Nephron (organoid): ENCODE results near the gene WNT7B.

Source experiments
- H3K27ac Mint-ChIP-seq, 3 experiments: 2 replicates each; pipeline ENCODE4 v1.8.0; 2020; ENCODE audit warnings: mixed read lengths in 3 of 3, mild to moderate bottlenecking in 2 of 3, moderate library complexity in 1 of 3
- H3K27me3 Mint-ChIP-seq: 2 replicates; pipeline ENCODE4 v1.8.0; 2021; ENCODE audit warnings: low read depth, mild to moderate bottlenecking, moderate library complexity, mixed read lengths
- H3K36me3 Mint-ChIP-seq: 2 replicates; pipeline ENCODE4 v1.8.0; 2020; ENCODE audit warnings: low read depth, mixed read lengths
- H3K4me1 Mint-ChIP-seq: 2 replicates; pipeline ENCODE4 v1.8.0; 2020; ENCODE audit warnings: mixed read lengths
- H3K4me3 Mint-ChIP-seq, 3 experiments: 2 replicates each; pipeline ENCODE4 v1.8.0; 2020; ENCODE audit warnings: mild to moderate bottlenecking in 3 of 3, mixed read lengths in 3 of 3, moderate library complexity in 2 of 3
- H3K9me3 Mint-ChIP-seq: 2 replicates; pipeline ENCODE4 v1.8.0; 2020; ENCODE audit warnings: mixed read lengths
- TF ChIP-seq, protein P1 (sequence below), 3 experiments: fragments of 200-600 bp; sonication (generic); IDR thresholded peaks; one replicate each; pipeline ENCODE4 v1.5.0; 2021; ENCODE audit warnings: antibody characterized with exemption in 3 of 3; ENCODE audit not compliant: unreplicated experiment in 3 of 3

Gene WNT7B

DNA sequence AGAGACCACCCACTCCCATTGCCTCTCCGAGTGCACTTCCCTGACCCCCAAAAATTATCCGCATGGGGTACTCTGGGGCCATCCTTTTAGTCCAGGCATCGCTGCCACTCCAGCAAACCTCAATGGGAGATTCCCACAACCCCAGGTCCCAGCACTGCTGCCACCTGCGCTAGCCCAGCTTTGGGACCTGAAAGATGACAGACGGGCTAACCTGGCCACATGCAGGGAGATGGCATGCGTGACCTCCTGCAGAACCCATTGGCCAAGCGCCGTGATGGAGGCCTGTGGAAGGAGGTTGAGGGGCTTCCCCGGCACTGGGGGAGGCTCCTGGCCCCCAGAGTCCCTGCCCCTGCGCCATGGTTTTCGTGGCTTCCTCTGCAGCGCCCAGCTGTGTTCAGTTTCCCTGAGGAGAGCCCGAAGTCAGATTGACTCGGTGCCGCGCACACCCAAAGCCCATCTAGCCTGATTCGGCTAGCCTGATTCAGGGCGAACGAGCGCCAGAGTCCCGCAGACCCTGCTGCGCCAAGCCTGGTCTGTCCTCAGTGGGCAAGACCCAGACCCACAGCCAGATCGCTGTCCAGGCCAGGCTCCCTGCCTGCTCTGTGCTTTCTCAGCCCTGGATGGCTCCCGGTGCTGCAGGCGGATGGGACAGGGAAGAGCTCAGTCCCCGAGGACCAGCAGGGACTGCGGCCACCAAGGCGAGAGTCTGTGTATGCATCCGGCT, 751 bp upstream of the WNT7B start:
- Mint-ChIP-seq H3K27me3 (peaks cover 54% of the 10 kb centered on the region), H3K36me3 (no peaks in the 10 kb centered on the region), H3K4me3 (peak overlapping the region; percentile 64 to 71 (median 68)), H3K9me3 (no peaks in the 10 kb centered on the region), H3K4me1 (peaks cover 14% of the 10 kb centered on the region), H3K27ac (no peak overlapping the region)
- TF ChIP-seq, protein P1, sequence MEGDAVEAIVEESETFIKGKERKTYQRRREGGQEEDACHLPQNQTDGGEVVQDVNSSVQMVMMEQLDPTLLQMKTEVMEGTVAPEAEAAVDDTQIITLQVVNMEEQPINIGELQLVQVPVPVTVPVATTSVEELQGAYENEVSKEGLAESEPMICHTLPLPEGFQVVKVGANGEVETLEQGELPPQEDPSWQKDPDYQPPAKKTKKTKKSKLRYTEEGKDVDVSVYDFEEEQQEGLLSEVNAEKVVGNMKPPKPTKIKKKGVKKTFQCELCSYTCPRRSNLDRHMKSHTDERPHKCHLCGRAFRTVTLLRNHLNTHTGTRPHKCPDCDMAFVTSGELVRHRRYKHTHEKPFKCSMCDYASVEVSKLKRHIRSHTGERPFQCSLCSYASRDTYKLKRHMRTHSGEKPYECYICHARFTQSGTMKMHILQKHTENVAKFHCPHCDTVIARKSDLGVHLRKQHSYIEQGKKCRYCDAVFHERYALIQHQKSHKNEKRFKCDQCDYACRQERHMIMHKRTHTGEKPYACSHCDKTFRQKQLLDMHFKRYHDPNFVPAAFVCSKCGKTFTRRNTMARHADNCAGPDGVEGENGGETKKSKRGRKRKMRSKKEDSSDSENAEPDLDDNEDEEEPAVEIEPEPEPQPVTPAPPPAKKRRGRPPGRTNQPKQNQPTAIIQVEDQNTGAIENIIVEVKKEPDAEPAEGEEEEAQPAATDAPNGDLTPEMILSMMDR (IDR thresholded peaks at IDR 0.05; ENCODE audit: unreplicated experiment in 3 of 3): no peak

DNA sequence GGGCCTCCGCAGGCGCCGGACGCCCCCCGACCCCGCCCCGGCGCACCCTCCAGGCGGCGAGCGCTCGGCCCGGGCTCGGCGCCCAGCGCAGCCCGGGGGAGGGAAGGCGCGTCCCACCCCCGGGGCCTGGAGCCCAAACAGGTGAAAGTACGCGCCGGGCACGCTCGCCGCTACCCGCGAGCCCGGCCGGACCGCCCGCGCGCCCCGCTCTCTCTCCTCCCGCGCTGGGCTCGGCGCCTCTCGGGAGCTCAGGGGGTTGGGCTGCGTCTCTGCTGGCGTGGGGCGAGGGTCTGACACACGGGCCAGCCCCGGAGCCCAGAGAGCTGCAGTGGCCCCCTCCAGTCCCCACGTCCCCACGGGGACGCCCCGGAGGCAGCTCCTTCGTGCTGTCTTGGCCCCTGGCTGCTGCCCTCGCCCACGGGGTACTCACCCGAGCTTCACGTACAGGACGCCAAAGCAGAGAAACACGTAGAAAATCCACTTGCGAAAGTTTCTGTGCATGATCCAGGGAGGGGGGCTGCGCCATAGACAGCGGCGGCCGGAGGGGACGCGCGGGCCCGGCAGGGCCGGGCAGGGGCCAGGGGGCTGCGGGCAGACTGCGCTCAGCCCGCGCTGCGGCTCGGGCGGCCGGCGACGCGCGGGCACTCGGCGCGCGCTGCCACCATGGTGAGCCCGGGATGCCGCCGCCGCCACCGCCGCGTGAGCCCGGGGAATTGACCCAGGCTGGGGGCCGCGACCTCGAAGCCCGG, 534 bp downstream of the WNT7B start:
- Mint-ChIP-seq H3K27ac (no peak overlapping the region), H3K4me1 (peaks cover 14% of the 10 kb centered on the region), H3K36me3 (no peaks in the 10 kb centered on the region), H3K4me3 (peak overlapping the region in 2 of 3 experiments; percentile 62 to 68), H3K27me3 (peaks cover 54% of the 10 kb centered on the region), H3K9me3 (no peaks in the 10 kb centered on the region)
- TF ChIP-seq, protein P1 (IDR thresholded peaks at IDR 0.05; ENCODE audit: unreplicated experiment in 3 of 3): no peak

DNA sequence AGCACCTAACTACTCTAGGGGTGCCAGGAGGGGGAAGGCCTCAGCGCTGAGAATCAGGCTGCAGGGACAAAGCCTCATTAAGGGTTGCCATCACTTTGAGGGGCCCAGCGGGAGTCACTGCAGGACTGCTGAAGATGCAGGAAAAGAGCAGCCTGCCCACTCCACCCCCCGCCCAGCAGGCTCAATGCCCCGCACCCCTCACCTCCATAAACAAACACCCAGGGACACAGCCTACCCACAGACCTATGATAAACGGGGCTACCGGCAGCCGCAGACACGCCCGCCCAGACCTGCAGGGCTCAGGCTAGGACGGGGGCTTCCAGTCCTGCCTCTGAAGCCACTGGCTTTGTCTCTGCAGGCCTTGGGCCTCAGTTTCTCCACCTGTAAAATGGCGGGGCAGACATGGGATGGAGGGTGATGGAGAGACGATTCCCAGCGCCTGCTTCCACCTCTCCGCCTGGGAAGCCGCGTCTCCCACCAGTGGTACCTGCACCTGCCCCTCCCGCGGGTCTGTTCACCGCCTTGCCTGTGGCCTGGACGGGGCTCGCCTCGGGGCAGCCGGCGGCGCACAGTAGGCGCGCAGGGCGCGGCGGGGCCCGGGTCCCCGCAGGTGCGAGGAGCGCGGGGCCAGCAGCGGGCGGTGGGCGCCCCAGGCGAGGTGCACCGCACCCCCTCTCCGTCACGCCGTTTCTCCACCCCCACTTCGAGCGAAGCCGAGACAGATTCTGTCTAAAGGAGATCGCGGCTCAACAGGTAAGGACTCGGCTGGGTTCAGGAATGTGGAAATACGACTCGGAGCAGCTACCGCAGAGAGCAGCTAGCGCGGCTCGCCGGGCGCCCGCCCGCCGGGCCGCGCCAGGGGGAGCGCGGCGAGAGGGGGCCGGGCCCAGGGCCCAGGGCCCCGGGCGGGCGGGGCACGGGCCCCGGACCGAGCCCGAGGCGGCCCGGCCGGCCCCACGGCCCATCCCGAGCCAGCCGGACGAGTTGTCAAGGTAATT, 1.5 kb downstream of the WNT7B start:
- TF ChIP-seq, protein P1 (IDR thresholded peaks at IDR 0.05; ENCODE audit: unreplicated experiment in 3 of 3): no peak
- Mint-ChIP-seq H3K4me3 (peak overlapping the region; percentile 59 to 68 (median 67)), H3K9me3 (no peaks in the 10 kb centered on the region)

DNA sequence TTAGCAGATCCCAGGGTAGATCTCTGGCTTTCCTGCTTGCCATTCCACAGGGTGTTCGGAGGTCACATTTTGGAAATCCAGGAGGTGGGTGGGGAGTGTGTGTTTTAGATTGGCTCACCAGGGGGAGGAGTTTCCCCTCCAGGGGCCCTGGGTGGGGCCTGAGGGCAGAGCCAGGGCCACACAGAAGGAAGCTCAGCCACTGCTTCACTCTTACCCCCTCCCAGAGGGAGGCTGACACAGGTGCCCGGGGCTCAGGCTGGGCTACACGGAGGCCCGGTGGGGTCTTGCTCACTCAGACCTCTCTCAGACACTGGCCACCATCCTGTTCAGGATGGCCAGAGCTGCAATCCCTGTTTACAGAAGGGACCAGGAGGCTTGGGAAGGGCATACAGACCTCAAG, 2.5 kb downstream of the WNT7B start:
- peaks cover 19% of the 10 kb centered on the region for H3K4me1 Mint-ChIP-seq
- TF ChIP-seq, protein P1 (IDR thresholded peaks at IDR 0.05; ENCODE audit: unreplicated experiment in 3 of 3): no peak
- no peaks in the 10 kb centered on the region for H3K9me3 Mint-ChIP-seq
- peaks cover 73% of the 10 kb centered on the region for H3K27me3 Mint-ChIP-seq
- H3K36me3 Mint-ChIP-seq: no peaks in the 10 kb centered on the region
- no peak overlapping the region for H3K27ac Mint-ChIP-seq
- peak overlapping the region; percentile 56 to 68 (median 67) for H3K4me3 Mint-ChIP-seq

More for the DNA sequence above, 1.5 kb downstream of the WNT7B start:
- Mint-ChIP-seq H3K36me3 (no peaks in the 10 kb centered on the region), H3K4me1 (peaks cover 19% of the 10 kb centered on the region), H3K27me3 (peaks cover 64% of the 10 kb centered on the region), H3K27ac (no peak overlapping the region)

DNA sequence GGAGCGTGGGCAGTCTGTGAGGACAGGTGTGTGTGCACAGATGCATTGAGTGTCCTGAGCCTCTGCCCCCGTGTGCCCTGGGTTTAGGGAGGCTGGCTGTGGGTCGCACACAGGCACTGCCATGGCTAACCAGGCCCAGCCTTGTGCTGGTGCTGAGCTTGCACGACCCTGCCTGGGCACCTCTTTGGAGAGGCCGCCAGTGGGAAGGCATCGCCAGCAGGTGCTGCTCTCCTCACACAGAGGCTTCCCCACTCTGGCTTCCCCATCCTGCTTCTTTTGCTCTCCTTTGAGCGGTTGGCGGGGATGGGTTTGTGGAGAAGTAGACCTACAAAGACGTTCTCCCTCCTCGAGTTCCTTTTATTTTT, 4.1 kb downstream of the WNT7B start:
- peak overlapping the region; percentile 60 to 68 (median 63) for H3K4me3 Mint-ChIP-seq
- peaks cover 19% of the 10 kb centered on the region for H3K4me1 Mint-ChIP-seq
- no peaks in the 10 kb centered on the region for H3K9me3 Mint-ChIP-seq
- peaks cover 84% of the 10 kb centered on the region for H3K27me3 Mint-ChIP-seq
- H3K36me3 Mint-ChIP-seq: no peaks in the 10 kb centered on the region
- TF ChIP-seq, protein P1 (IDR thresholded peaks at IDR 0.05; ENCODE audit: unreplicated experiment in 3 of 3): no peak
- H3K27ac Mint-ChIP-seq: no peak overlapping the region
